B cell (primary cell): ENCODE measurements around the gene RBM25. TPM values are rescaled to one million over a fixed set of nuclear protein-coding genes. Genes with fewer than 3 reads are reported as not detected.

Source experiments
- ATAC-seq: fragments of 200-7000 bp; cut with Tn5 transposase; one replicate; pipeline ENCODE4 v1.10.0; 2021; ENCODE audit warnings: low read depth, mild to moderate bottlenecking, moderate number of reproducible peaks, moderate library complexity
- CTCF ChIA-PET: fragments of 350-600 bp; sonication (Branson Sonifier 250); formaldehyde crosslinking; loops from one replicate; lab custom pipeline; 2021; ENCODE audit warnings: antibody characterized with exemption, inconsistent platforms; lab: Charles Lee
- POLR2A ChIA-PET: fragments of 350-600 bp; sonication (Branson Sonifier 250); formaldehyde crosslinking; loops from one replicate; lab custom pipeline; 2021; ENCODE audit warnings: antibody characterized with exemption; lab: Charles Lee
- DNase-seq: peaks from one replicate; pipeline ENCODE4 v3.0.0; 2013
- H2AFZ ChIP-seq: 2 replicates; pipeline ENCODE4 v1.6.1; 2012; ENCODE audit warnings: mild to moderate bottlenecking, low read depth, low read length; ENCODE audit not compliant: insufficient read depth, poor library complexity, severe bottlenecking
- H3K27ac ChIP-seq, 2 donors: 1 replicate in 1 of 2; 2 replicates in 1 of 2; pipeline ENCODE4 v1.5.1; 2012 to 2013; ENCODE audit warnings: low read length in 2 of 2, mild to moderate bottlenecking in 2 of 2, moderate library complexity in 1 of 2
- H3K27me3 ChIP-seq, 4 experiments: fragments of 200-600 bp in 1 of 4; sonication (generic) in 1 of 4; replicated peaks in 1 of 4; 1 replicate in 2 of 4; 2 replicates in 2 of 4; pipeline versions ENCODE4 v1.6.1 to v1.7.0; 2013 to 2016; ENCODE audit warnings: low read length in 3 of 4, mild to moderate bottlenecking in 2 of 4, mixed read lengths in 1 of 4, moderate library complexity in 1 of 4; ENCODE audit not compliant: insufficient read depth in 4 of 4, control insufficient read depth in 3 of 4; ENCODE audit errors: control extremely low read depth in 1 of 4
- H3K36me3 ChIP-seq, 2 experiments: replicated peaks in 1 of 2; 1 replicate in 1 of 2; 2 replicates in 1 of 2; pipeline versions ENCODE4 v1.6.1 to v1.7.1; 2013; ENCODE audit warnings: low read length in 1 of 2; ENCODE audit not compliant: insufficient read depth in 2 of 2, control insufficient read depth in 1 of 2; ENCODE audit errors: control extremely low read depth in 1 of 2, extremely low read depth in 1 of 2
- H3K4me1 ChIP-seq, 2 donors: fragments of 200-600 bp in 1 of 2; sonication (generic) in 1 of 2; 1 replicate in 1 of 2; 2 replicates in 1 of 2; pipeline versions ENCODE4 v1.5.1 to v1.6.1; 2013 to 2017; ENCODE audit warnings: low read length in 2 of 2; ENCODE audit not compliant: control insufficient read depth in 2 of 2, insufficient read depth in 2 of 2
- H3K4me2 ChIP-seq: replicated peaks from 2 replicates; pipeline ENCODE3; 2012; ENCODE audit warnings: mild to moderate bottlenecking, low read depth, low read length; ENCODE audit not compliant: poor library complexity, severe bottlenecking
- H3K4me3 ChIP-seq, 5 experiments: fragments of 200-600 bp in 1 of 5; sonication (generic) in 1 of 5; 1 replicate in 3 of 5; 2 replicates in 2 of 5; pipeline versions ENCODE4 v1.5.1 to v1.7.0; 2011 to 2016; ENCODE audit warnings: low read length in 4 of 5, mild to moderate bottlenecking in 4 of 5, low read depth in 2 of 5, control low read depth in 1 of 5, moderate library complexity in 1 of 5; ENCODE audit not compliant: insufficient read depth in 1 of 5; ENCODE audit errors: control extremely low read depth in 1 of 5, extremely low read depth in 1 of 5
- H3K79me2 ChIP-seq: fragments of 200-600 bp; sonication (generic); one replicate; pipeline ENCODE4 v1.6.0; 2016; ENCODE audit warnings: low read length; ENCODE audit not compliant: control insufficient read depth, insufficient read depth
- H3K9ac ChIP-seq: fragments of 200-600 bp; sonication (generic); 2 replicates; pipeline ENCODE4 v1.6.1; 2017; ENCODE audit warnings: mild to moderate bottlenecking, low read length, moderate library complexity
- H3K9me3 ChIP-seq, 3 donors: one replicate each; pipeline versions ENCODE4 v1.6.1 to v1.7.1; 2013; ENCODE audit warnings: low read length in 2 of 3; ENCODE audit not compliant: control insufficient read depth in 2 of 3, insufficient read depth in 1 of 3; ENCODE audit errors: control extremely low read depth in 1 of 3
- H4K20me1 ChIP-seq: 2 replicates; pipeline ENCODE4 v1.6.0; 2012; ENCODE audit warnings: mild to moderate bottlenecking, low read length; ENCODE audit not compliant: insufficient read depth, control insufficient read depth, poor library complexity, severe bottlenecking
- H3K27ac Mint-ChIP-seq: one replicate; pipeline ENCODE4 v1.8.0; 2021; ENCODE audit warnings: mixed read lengths
- H3K27me3 Mint-ChIP-seq: one replicate; pipeline ENCODE4 v1.8.0; 2021; ENCODE audit warnings: mixed read lengths
- H3K4me1 Mint-ChIP-seq: one replicate; pipeline ENCODE4 v1.8.0; 2021; ENCODE audit warnings: mixed read lengths
- H3K4me3 Mint-ChIP-seq: one replicate; pipeline ENCODE4 v1.8.0; 2021; ENCODE audit warnings: mixed read lengths
- H3K9me3 Mint-ChIP-seq: one replicate; pipeline ENCODE4 v1.8.0; 2022; ENCODE audit warnings: mixed read lengths; ENCODE audit not compliant: insufficient read depth
- CTCF ChIP-seq: fragments of 200-600 bp; IDR thresholded peaks from one replicate; pipeline ENCODE4 v1.8.0; 2022; ENCODE audit warnings: antibody characterized with exemption, mild to moderate bottlenecking
- EZH2 ChIP-seq: IDR thresholded peaks from 2 replicates; pipeline ENCODE4 v1.6.1; 2012; ENCODE audit warnings: borderline replicate concordance, low read depth, mild to moderate bottlenecking, moderate library complexity, low read length; ENCODE audit not compliant: insufficient read depth, poor library complexity, severe bottlenecking
- WGBS: methylation state at CpG from one replicate; pipeline ENCODE4 v1.1.5; 2013; ENCODE audit warnings: missing lambda C conversion rate; ENCODE audit not compliant: insufficient coverage; 5-methylcytosine and 5-hydroxymethylcytosine counted together
- intact Hi-C: fragments of 100-400 bp; cut with micrococcal nuclease; formaldehyde crosslinking; loops from one replicate; pipeline ENCODE4 v1.10.0; 2022
- polyA plus RNA-seq: library from polyadenylated mRNA; depleted of rRNA; stranded (reverse); fragments of >200 nt; gene quantifications from 2 replicates; pipeline ENCODE4 v1.2.3, GENCODE V29; 2012
- total RNA-seq, 2 donors: library from RNA; stranded (reverse); fragments of 120-200 nt in 1 of 2; gene quantifications; 1 replicate in 1 of 2; 2 replicates in 1 of 2; pipeline versions ENCODE4 v1.2.3 to v1.2.4, GENCODE V29; 2013 to 2022

RBM25 gene
- total and polyA plus RNA-seq, 2 donors (not counting 1 experiment from before 2014, with no cell fraction given) = 20.2 to 137 TPM

GRCh38 chr14:73100334-73100733, 42.0 kb downstream of the RBM25 start:
- no peaks in the 10 kb centered on the region for H3K27me3 Mint-ChIP-seq
- no peak overlapping the region for H3K27ac Mint-ChIP-seq
- no peak for DNase-seq
- no peak overlapping the region for H2AFZ ChIP-seq
- H3K79me2 ChIP-seq = peaks cover 22% of the 10 kb centered on the region
- H3K9ac ChIP-seq = no peak overlapping the region
- H3K4me3 ChIP-seq = no peak overlapping the region
- no peak overlapping the region for H3K4me3 Mint-ChIP-seq
- no peaks in the 10 kb centered on the region for H3K9me3 Mint-ChIP-seq
- no peak overlapping the region for H3K4me2 ChIP-seq
- WGBS = 100% methylated on average over 3 of the region's 4 CpGs
- ChIA-PET POLR2A (no interaction called here), CTCF (no interaction called here)
- H3K4me1 Mint-ChIP-seq = no peaks in the 10 kb centered on the region
- ATAC-seq = no peak
- intact Hi-C loops = no loop called here
- H3K27me3 ChIP-seq = no peaks in the 10 kb centered on the region
- H3K36me3 ChIP-seq = peaks cover 5 to 80% of the 10 kb centered on the region in 2 experiments
- H3K27ac ChIP-seq = no peak overlapping the region
- H4K20me1 ChIP-seq = peaks cover 7% of the 10 kb centered on the region
- no peaks in the 10 kb centered on the region for H3K9me3 ChIP-seq
- H3K4me1 ChIP-seq = no peaks in the 10 kb centered on the region
- TF ChIP-seq EZH2 (no peak), CTCF (no peak)

GRCh38 chr14:73102806-73103497, 44.6 kb downstream of the RBM25 start:
- ChIA-PET CTCF (no interaction called here), POLR2A (no interaction called here)
- peaks cover 15% of the 10 kb centered on the region for H3K79me2 ChIP-seq
- H3K36me3 ChIP-seq = peaks cover 6 to 82% of the 10 kb centered on the region in 2 experiments
- Mint-ChIP-seq H3K9me3 (no peaks in the 10 kb centered on the region), H3K4me1 (no peaks in the 10 kb centered on the region), H3K4me3 (no peak overlapping the region), H3K27me3 (no peaks in the 10 kb centered on the region), H3K27ac (peak overlapping the region; percentile 16)
- no peak overlapping the region for H3K27ac ChIP-seq
- no peak for ATAC-seq
- H3K4me1 ChIP-seq = no peaks in the 10 kb centered on the region
- peaks cover 3% of the 10 kb centered on the region for H4K20me1 ChIP-seq
- no peaks in the 10 kb centered on the region for H3K9me3 ChIP-seq
- TF ChIP-seq EZH2 (no peak), CTCF (no peak)
- no peak for DNase-seq
- H3K4me2 ChIP-seq = no peak overlapping the region
- no peaks in the 10 kb centered on the region for H3K27me3 ChIP-seq
- H2AFZ ChIP-seq = no peak overlapping the region
- H3K4me3 ChIP-seq = no peak overlapping the region
- no peak overlapping the region for H3K9ac ChIP-seq
- 99% methylated on average over 24 of the region's 27 CpGs for WGBS
- intact Hi-C loops = no loop called here
